MCF 10A (cell line): ENCODE results near the gene CXCL6. TPM values are rescaled to one million over a fixed set of nuclear protein-coding genes. Genes with fewer than 3 reads are reported as not detected.

Experiments used
- BruUV-seq: library from RNA; stranded (reverse); fragments of 400-500 nt; replicated peaks from 2 replicates; lab custom pipeline; 2021; lab: Mats Ljungman, UMichigan
- CTCF ChIA-PET: fragments of 300-600 bp; sonication (Branson Sonifier 250); formaldehyde crosslinking; extraction: SDS; loops from one replicate; lab custom pipeline; 2021; ENCODE audit warnings: antibody characterized with exemption, inconsistent platforms; lab: Yijun Ruan, JAX
- POLR2A ChIA-PET: fragments of 300-600, 350-650 bp; sonication (Branson Sonifier 250); formaldehyde crosslinking; extraction: SDS; loops from one replicate; lab custom pipeline; 2020; ENCODE audit warnings: antibody characterized with exemption, inconsistent platforms; lab: Yijun Ruan, JAX
- DNase-seq: peaks from one replicate; pipeline ENCODE4 v3.0.0-alpha.2; 2018; ENCODE audit not compliant: unreplicated experiment
- H3K27ac Mint-ChIP-seq: one replicate; pipeline ENCODE4 v1.8.0; 2022; ENCODE audit warnings: mild to moderate bottlenecking, low read depth, mixed read lengths; ENCODE audit not compliant: unreplicated experiment
- H3K27me3 Mint-ChIP-seq: one replicate; pipeline ENCODE4 v1.8.0; 2022; ENCODE audit warnings: mixed read lengths; ENCODE audit not compliant: insufficient read depth, unreplicated experiment
- H3K36me3 Mint-ChIP-seq: one replicate; pipeline ENCODE4 v1.8.0; 2022; ENCODE audit warnings: mild to moderate bottlenecking, moderate library complexity, mixed read lengths; ENCODE audit not compliant: insufficient read depth, unreplicated experiment
- H3K4me1 Mint-ChIP-seq: one replicate; pipeline ENCODE4 v1.8.0; 2022; ENCODE audit warnings: mixed read lengths; ENCODE audit not compliant: insufficient read depth, unreplicated experiment
- H3K4me3 Mint-ChIP-seq: one replicate; pipeline ENCODE4 v1.8.0; 2022; ENCODE audit warnings: mild to moderate bottlenecking, moderate library complexity, mixed read lengths; ENCODE audit not compliant: unreplicated experiment
- H3K9me3 Mint-ChIP-seq: one replicate; pipeline ENCODE4 v1.8.0; 2022; ENCODE audit warnings: mixed read lengths; ENCODE audit not compliant: unreplicated experiment
- intact Hi-C: fragments of 100-400 bp; cut with micrococcal nuclease; formaldehyde crosslinking; loops from 2 replicates; pipeline ENCODE4 v1.14.1; 2022
- total RNA-seq: library from RNA; stranded (reverse); gene quantifications from 2 replicates; pipeline ENCODE4 v1.2.3, GENCODE V29; 2022
- TF ChIP-seq, protein P1 (sequence below): fragments of 200-600 bp; IDR thresholded peaks from one replicate; pipeline ENCODE4 v1.8.0; 2022; ENCODE audit warnings: antibody characterized with exemption, mild to moderate bottlenecking; ENCODE audit not compliant: unreplicated experiment

Gene CXCL6
- total RNA-seq, 1 experiment from 2014 or later, result not detected

DNA sequence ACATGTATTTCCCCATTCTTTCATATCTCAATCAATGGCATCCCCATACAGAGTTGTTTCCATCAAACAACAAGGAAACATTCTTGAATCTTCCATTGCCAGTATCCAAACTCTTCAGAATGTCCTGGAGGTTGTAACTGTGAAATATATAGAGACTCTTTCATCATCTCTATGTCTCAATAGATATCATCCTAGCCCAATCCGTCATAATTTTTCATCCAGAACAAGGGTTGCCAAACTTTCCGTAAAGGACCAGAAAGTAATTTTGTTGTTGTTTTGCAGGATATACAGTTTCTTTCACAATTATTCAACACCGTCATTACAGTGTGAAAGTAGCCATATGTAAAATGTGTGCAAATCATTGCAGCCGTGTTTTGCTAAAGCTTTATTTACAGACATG is 15.2 kb upstream of the CXCL6 start:
- Mint-ChIP-seq H3K4me1 (peaks cover 37% of the 10 kb centered on the region), H3K27me3 (no peaks in the 10 kb centered on the region), H3K4me3 (no peak overlapping the region), H3K36me3 (no peaks in the 10 kb centered on the region), H3K27ac (no peak overlapping the region), H3K9me3 (no peaks in the 10 kb centered on the region)
- POLR2A ChIA-PET, result no interaction called here
- TF ChIP-seq, protein P1, sequence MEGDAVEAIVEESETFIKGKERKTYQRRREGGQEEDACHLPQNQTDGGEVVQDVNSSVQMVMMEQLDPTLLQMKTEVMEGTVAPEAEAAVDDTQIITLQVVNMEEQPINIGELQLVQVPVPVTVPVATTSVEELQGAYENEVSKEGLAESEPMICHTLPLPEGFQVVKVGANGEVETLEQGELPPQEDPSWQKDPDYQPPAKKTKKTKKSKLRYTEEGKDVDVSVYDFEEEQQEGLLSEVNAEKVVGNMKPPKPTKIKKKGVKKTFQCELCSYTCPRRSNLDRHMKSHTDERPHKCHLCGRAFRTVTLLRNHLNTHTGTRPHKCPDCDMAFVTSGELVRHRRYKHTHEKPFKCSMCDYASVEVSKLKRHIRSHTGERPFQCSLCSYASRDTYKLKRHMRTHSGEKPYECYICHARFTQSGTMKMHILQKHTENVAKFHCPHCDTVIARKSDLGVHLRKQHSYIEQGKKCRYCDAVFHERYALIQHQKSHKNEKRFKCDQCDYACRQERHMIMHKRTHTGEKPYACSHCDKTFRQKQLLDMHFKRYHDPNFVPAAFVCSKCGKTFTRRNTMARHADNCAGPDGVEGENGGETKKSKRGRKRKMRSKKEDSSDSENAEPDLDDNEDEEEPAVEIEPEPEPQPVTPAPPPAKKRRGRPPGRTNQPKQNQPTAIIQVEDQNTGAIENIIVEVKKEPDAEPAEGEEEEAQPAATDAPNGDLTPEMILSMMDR, result no peak
- intact Hi-C loops, result no loop called here
- CTCF ChIA-PET, result no interaction called here
- BruUV-seq, result no TSS peak
- DNase-seq, result peak; percentile 61

DNA sequence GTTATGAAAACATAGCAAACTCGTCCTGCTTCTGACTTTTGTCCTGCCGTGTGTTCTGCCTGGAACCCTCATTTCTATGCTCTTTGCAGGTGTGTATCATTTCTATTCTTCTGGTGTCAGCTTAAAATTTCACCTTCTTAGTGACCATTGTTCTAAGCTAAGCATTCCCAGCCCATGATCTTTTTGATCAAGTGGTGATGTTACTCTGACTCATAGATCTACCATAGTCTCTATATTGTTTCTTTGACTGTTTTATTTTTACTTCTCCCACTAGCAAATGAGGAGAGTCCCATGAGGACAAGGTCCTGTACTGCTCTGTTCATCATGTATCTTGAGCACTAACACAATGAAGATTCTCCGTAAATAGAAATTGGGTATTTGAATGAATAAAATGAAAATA is 14.1 kb upstream of the CXCL6 start:
- POLR2A ChIA-PET, result no interaction called here
- Mint-ChIP-seq H3K27me3 (no peaks in the 10 kb centered on the region), H3K4me1 (peaks cover 27% of the 10 kb centered on the region), H3K36me3 (no peaks in the 10 kb centered on the region), H3K9me3 (peaks cover 7% of the 10 kb centered on the region), H3K4me3 (no peak overlapping the region), H3K27ac (peak overlapping the region; percentile 6)
- CTCF ChIA-PET, result interaction anchor here (0.6 kb wide), 1 partner anchor 191 kb away, joined by 3 read pairs; no protein-coding TSS in a partner anchor
- peak; percentile 45 for DNase-seq
- TF ChIP-seq, protein P1, result no peak
- no TSS peak for BruUV-seq
- intact Hi-C loops, result no loop called here

DNA sequence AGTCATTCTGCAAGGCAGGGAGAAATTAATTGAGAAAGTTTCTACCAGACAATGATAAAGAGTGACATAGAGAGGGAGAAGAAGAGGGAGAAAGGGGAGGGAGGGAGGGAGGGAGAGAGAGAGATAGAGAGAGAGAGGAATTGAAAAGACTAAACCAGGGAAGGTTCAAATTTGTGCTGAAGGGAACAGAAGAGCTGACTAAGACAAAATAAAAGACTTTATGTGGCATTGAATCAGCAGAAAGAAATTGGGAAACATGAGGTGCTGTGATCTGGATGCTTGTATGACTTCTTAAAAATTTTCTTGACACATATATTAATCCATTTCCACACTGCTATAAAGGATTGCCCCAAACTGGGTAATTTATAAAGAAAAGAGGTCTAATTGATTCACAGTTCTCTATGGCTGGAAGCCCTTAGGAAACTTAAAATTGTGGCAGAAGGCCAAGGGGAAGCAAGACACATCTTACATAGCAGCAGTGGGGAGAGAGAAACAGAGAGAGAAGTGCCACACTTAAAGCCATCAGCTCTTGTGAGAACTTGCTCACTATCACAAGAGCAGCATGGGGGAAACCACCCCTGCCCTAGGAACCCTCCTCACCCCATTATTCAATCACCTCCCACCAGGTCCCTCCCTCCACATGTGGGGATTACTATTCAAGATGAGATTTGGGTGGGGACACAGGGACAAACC is 13.5 kb upstream of the CXCL6 start:
- peak overlapping the region; percentile 6 for H3K27ac Mint-ChIP-seq
- H3K36me3 Mint-ChIP-seq, result no peaks in the 10 kb centered on the region
- peaks cover 21% of the 10 kb centered on the region for H3K4me1 Mint-ChIP-seq
- TF ChIP-seq, protein P1, result no peak
- peaks cover 7% of the 10 kb centered on the region for H3K9me3 Mint-ChIP-seq
- intact Hi-C loops, result no loop called here
- peak; percentile 45 for DNase-seq
- POLR2A ChIA-PET, result no interaction called here
- no peak overlapping the region for H3K4me3 Mint-ChIP-seq
- no peaks in the 10 kb centered on the region for H3K27me3 Mint-ChIP-seq
- no TSS peak for BruUV-seq
- CTCF ChIA-PET, result no interaction called here

GRCh38 chr4:73823760-73824159 is 12.7 kb upstream of the CXCL6 start:
- no TSS peak for BruUV-seq
- ChIA-PET CTCF (no interaction called here), POLR2A (interaction anchor here (0.6 kb wide), 2 partner anchors 30 to 147 kb away, joined by 3 read pairs; no protein-coding TSS in a partner anchor)
- Mint-ChIP-seq H3K27me3 (no peaks in the 10 kb centered on the region), H3K4me3 (no peak overlapping the region), H3K27ac (peak overlapping the region; percentile 26), H3K9me3 (peaks cover 7% of the 10 kb centered on the region), H3K4me1 (peaks cover 20% of the 10 kb centered on the region), H3K36me3 (no peaks in the 10 kb centered on the region)
- TF ChIP-seq, protein P1, result no peak
- intact Hi-C loops, result no loop called here
- DNase-seq, result no peak
